HEK293 (cell line): Measurements from ENCODE around the gene MGMT.

Experiments
- CTCF ChIA-PET: fragments of 350-600 bp; formaldehyde crosslinking; extraction: SDS; loops from one replicate; lab custom pipeline; 2021; ENCODE audit warnings: antibody characterized with exemption; lab: Yijun Ruan, JAX
- POLR2A ChIA-PET: fragments of 300-600 bp; formaldehyde crosslinking; extraction: SDS; loops from one replicate; lab custom pipeline; 2020; ENCODE audit warnings: antibody characterized with exemption, inconsistent platforms; lab: Yijun Ruan, JAX
- H3K27ac ChIP-seq: fragments of 200-500 bp; sonication (Bioruptor generic); 2 replicates; pipeline ENCODE4 v1.5.1; 2014; ENCODE audit warnings: low read depth, low read length, control low read depth, inconsistent platforms; ENCODE audit errors: extremely low read depth
- H3K36me3 ChIP-seq, 2 experiments: fragments of 200-500 bp in 1 of 2; sonication (Bioruptor generic) in 1 of 2; 1 replicate in 1 of 2; 2 replicates in 1 of 2; pipeline ENCODE4 v1.5.1; 2014 to 2017; ENCODE audit warnings: inconsistent platforms in 2 of 2, low read length in 2 of 2; ENCODE audit not compliant: control insufficient read depth in 2 of 2, insufficient read depth in 1 of 2
- H3K4me1 ChIP-seq: fragments of 200-500 bp; sonication (Bioruptor generic); 2 replicates; pipeline ENCODE4 v1.5.1; 2014; ENCODE audit warnings: mild to moderate bottlenecking, low read length, inconsistent platforms; ENCODE audit not compliant: control insufficient read depth, insufficient read depth
- H3K4me3 ChIP-seq: 2 replicates; pipeline ENCODE4 v1.5.1; 2011; ENCODE audit warnings: low read depth, mild to moderate bottlenecking, control low read depth, low read length, moderate library complexity
- H3K9me3 ChIP-seq: fragments of 200-500 bp; sonication (Bioruptor generic); 2 replicates; pipeline ENCODE4 v1.5.1; 2014; ENCODE audit warnings: low read depth, low read length, inconsistent platforms; ENCODE audit not compliant: control insufficient read depth, insufficient read depth
- REPIN1 ChIP-seq: fragments of 450-650 bp; formaldehyde crosslinking; IDR thresholded peaks from 2 replicates; pipeline ENCODE4 v1.5.1; 2017; ENCODE audit warnings: missing biosample characterization, missing genetic modification characterization, low read depth
- SCRT2 ChIP-seq: fragments of 450-650 bp; formaldehyde crosslinking; IDR thresholded peaks from 2 replicates; pipeline ENCODE4 v1.5.1; 2016; ENCODE audit warnings: missing biosample characterization, missing genetic modification characterization
- ZBTB1 ChIP-seq: fragments of 450-650 bp; formaldehyde crosslinking; IDR thresholded peaks from 2 replicates; pipeline ENCODE4 v1.5.1; 2016; ENCODE audit warnings: missing biosample characterization, missing genetic modification characterization
- ZBTB21 ChIP-seq: fragments of 450-650 bp; formaldehyde crosslinking; IDR thresholded peaks from 2 replicates; pipeline ENCODE4 v1.5.1; 2017; ENCODE audit warnings: missing biosample characterization, missing genetic modification characterization
- ZNF133 ChIP-seq: fragments of 450-650 bp; formaldehyde crosslinking; IDR thresholded peaks from 2 replicates; pipeline ENCODE4 v1.5.1; 2016; ENCODE audit warnings: missing biosample characterization, missing genetic modification characterization
- ZNF155 ChIP-seq: fragments of 450-650 bp; formaldehyde crosslinking; IDR thresholded peaks from 2 replicates; pipeline ENCODE4 v1.5.1; 2016; ENCODE audit warnings: missing biosample characterization, missing genetic modification characterization
- ZNF2 ChIP-seq: fragments of 450-650 bp; formaldehyde crosslinking; IDR thresholded peaks from 2 replicates; pipeline ENCODE4 v1.5.1; 2016; ENCODE audit warnings: missing biosample characterization, missing genetic modification characterization
- ZNF214 ChIP-seq: fragments of 450-650 bp; formaldehyde crosslinking; IDR thresholded peaks from 2 replicates; pipeline ENCODE4 v1.5.1; 2017; ENCODE audit warnings: missing biosample characterization, mild to moderate bottlenecking, missing genetic modification characterization, borderline replicate concordance
- ZNF239 ChIP-seq: fragments of 450-650 bp; formaldehyde crosslinking; IDR thresholded peaks from 2 replicates; pipeline ENCODE4 v1.5.1; 2016; ENCODE audit warnings: missing biosample characterization, missing genetic modification characterization
- ZNF274 ChIP-seq, 2 experiments: fragments of 200-500 bp in 1 of 2; fragments of 450-650 bp in 1 of 2; sonication (Bioruptor generic) in 1 of 2; formaldehyde crosslinking in 1 of 2; IDR thresholded peaks; 2 replicates each; pipeline versions ENCODE4 v1.5.1 to v1.6.1; 2014 to 2016; ENCODE audit warnings: borderline replicate concordance in 1 of 2, inconsistent platforms in 1 of 2, low read length in 1 of 2, missing biosample characterization in 1 of 2, missing genetic modification characterization in 1 of 2
- ZNF423 ChIP-seq: fragments of 450-650 bp; formaldehyde crosslinking; IDR thresholded peaks from 2 replicates; pipeline ENCODE4 v1.5.1; 2016; ENCODE audit warnings: missing biosample characterization, missing genetic modification characterization
- ZNF548 ChIP-seq: fragments of 450-650 bp; formaldehyde crosslinking; IDR thresholded peaks from 2 replicates; pipeline ENCODE4 v1.5.1; 2016; ENCODE audit warnings: missing biosample characterization, missing genetic modification characterization
- ZNF600 ChIP-seq: fragments of 450-650 bp; formaldehyde crosslinking; IDR thresholded peaks from 2 replicates; pipeline ENCODE4 v1.5.1; 2016; ENCODE audit warnings: missing biosample characterization, missing genetic modification characterization
- ZNF660 ChIP-seq: fragments of 450-650 bp; IDR thresholded peaks from 2 replicates; pipeline ENCODE4 v1.5.1; 2018; ENCODE audit warnings: missing biosample characterization, mild to moderate bottlenecking, missing genetic modification characterization
- ZNF677 ChIP-seq: fragments of 450-650 bp; IDR thresholded peaks from 2 replicates; pipeline ENCODE4 v1.5.0; 2018; ENCODE audit warnings: missing biosample characterization, mild to moderate bottlenecking, missing genetic modification characterization, moderate library complexity
- TF ChIP-seq, protein P1 (sequence below): fragments of 450-650 bp; formaldehyde crosslinking; IDR thresholded peaks from 2 replicates; pipeline ENCODE4 v1.5.1; 2016; ENCODE audit warnings: missing biosample characterization, missing genetic modification characterization
- TF ChIP-seq, protein P2 (sequence below): fragments of 450-650 bp; formaldehyde crosslinking; IDR thresholded peaks from 2 replicates; pipeline ENCODE4 v1.5.1; 2016; ENCODE audit warnings: missing biosample characterization, missing genetic modification characterization, borderline replicate concordance
- TF ChIP-seq, protein P3 (sequence below): fragments of 450-650 bp; formaldehyde crosslinking; IDR thresholded peaks from 2 replicates; pipeline ENCODE4 v1.5.1; 2016; ENCODE audit warnings: missing biosample characterization, missing genetic modification characterization
- TF ChIP-seq, protein P4 (sequence below): fragments of 450-650 bp; formaldehyde crosslinking; IDR thresholded peaks from 2 replicates; pipeline ENCODE4 v1.5.1; 2016; ENCODE audit warnings: missing biosample characterization, missing genetic modification characterization
- TF ChIP-seq, protein P5 (sequence below): fragments of 450-650 bp; IDR thresholded peaks from 2 replicates; pipeline ENCODE4 v1.5.1; 2018; ENCODE audit warnings: missing biosample characterization, missing genetic modification characterization
- TF ChIP-seq, protein P6 (sequence below): fragments of 450-650 bp; formaldehyde crosslinking; IDR thresholded peaks from 2 replicates; pipeline ENCODE4 v1.5.1; 2017; ENCODE audit warnings: missing biosample characterization, missing genetic modification characterization

Gene MGMT

DNA sequence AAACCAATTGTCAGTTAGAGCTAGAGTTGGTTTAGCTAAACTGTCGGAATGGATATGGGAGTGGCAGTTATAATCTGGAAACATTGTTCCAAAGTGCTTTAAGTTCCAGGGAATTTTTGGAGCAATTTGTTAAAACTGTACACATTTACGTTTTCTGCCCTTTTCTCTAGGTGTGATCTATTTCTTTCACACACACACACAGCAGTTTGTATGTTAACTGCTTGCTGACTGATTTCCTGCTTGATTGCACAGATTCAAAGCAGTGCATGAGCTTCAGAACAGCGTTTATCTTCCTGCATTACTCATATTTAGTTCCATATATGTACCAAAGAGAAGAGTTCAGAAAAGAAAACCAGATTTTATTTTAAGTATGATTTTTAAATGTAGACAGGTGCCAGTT lies 57.9 kb downstream of the MGMT start:
- Histone ChIP-seq H3K36me3 (no peaks in the 10 kb centered on the region), H3K4me1 (peaks cover 3% of the 10 kb centered on the region; the same call in 1 of the 2 replicates), H3K4me3 (no peak overlapping the region), H3K27ac (no peak overlapping the region), H3K9me3 (no peaks in the 10 kb centered on the region)
- TF ChIP-seq ZNF239 (tag by site-specific recombination) (no peak), ZBTB1 (tag by site-specific recombination) (no peak), SCRT2 (no peak), ZNF214 (tag by site-specific recombination) (no peak), ZBTB21 (no peak), ZNF548 (tag by site-specific recombination) (no peak), ZNF155 (tag by site-specific recombination) (no peak), REPIN1 (no peak), ZNF677 (no peak), ZNF423 (no peak)
- TF ChIP-seq, protein P1, sequence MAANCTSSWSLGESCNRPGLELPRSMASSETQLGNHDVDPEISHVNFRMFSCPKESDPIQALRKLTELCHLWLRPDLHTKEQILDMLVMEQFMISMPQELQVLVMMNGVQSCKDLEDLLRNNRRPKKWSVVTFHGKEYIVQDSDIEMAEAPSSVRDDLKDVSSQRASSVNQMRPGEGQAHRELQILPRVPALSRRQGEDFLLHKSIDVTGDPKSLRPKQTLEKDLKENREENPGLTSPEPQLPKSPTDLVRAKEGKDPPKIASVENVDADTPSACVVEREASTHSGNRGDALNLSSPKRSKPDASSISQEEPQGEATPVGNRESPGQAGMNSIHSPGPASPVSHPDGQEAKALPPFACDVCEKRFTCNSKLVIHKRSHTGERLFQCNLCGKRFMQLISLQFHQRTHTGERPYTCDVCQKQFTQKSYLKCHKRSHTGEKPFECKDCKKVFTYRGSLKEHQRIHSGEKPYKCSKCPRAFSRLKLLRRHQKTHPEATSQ = no peak
- TF ChIP-seq, protein P2, sequence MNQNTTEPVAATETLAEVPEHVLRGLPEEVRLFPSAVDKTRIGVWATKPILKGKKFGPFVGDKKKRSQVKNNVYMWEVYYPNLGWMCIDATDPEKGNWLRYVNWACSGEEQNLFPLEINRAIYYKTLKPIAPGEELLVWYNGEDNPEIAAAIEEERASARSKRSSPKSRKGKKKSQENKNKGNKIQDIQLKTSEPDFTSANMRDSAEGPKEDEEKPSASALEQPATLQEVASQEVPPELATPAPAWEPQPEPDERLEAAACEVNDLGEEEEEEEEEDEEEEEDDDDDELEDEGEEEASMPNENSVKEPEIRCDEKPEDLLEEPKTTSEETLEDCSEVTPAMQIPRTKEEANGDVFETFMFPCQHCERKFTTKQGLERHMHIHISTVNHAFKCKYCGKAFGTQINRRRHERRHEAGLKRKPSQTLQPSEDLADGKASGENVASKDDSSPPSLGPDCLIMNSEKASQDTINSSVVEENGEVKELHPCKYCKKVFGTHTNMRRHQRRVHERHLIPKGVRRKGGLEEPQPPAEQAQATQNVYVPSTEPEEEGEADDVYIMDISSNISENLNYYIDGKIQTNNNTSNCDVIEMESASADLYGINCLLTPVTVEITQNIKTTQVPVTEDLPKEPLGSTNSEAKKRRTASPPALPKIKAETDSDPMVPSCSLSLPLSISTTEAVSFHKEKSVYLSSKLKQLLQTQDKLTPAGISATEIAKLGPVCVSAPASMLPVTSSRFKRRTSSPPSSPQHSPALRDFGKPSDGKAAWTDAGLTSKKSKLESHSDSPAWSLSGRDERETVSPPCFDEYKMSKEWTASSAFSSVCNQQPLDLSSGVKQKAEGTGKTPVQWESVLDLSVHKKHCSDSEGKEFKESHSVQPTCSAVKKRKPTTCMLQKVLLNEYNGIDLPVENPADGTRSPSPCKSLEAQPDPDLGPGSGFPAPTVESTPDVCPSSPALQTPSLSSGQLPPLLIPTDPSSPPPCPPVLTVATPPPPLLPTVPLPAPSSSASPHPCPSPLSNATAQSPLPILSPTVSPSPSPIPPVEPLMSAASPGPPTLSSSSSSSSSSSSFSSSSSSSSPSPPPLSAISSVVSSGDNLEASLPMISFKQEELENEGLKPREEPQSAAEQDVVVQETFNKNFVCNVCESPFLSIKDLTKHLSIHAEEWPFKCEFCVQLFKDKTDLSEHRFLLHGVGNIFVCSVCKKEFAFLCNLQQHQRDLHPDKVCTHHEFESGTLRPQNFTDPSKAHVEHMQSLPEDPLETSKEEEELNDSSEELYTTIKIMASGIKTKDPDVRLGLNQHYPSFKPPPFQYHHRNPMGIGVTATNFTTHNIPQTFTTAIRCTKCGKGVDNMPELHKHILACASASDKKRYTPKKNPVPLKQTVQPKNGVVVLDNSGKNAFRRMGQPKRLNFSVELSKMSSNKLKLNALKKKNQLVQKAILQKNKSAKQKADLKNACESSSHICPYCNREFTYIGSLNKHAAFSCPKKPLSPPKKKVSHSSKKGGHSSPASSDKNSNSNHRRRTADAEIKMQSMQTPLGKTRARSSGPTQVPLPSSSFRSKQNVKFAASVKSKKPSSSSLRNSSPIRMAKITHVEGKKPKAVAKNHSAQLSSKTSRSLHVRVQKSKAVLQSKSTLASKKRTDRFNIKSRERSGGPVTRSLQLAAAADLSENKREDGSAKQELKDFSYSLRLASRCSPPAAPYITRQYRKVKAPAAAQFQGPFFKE (tag by site-specific recombination) = no peak
- TF ChIP-seq, protein P3, sequence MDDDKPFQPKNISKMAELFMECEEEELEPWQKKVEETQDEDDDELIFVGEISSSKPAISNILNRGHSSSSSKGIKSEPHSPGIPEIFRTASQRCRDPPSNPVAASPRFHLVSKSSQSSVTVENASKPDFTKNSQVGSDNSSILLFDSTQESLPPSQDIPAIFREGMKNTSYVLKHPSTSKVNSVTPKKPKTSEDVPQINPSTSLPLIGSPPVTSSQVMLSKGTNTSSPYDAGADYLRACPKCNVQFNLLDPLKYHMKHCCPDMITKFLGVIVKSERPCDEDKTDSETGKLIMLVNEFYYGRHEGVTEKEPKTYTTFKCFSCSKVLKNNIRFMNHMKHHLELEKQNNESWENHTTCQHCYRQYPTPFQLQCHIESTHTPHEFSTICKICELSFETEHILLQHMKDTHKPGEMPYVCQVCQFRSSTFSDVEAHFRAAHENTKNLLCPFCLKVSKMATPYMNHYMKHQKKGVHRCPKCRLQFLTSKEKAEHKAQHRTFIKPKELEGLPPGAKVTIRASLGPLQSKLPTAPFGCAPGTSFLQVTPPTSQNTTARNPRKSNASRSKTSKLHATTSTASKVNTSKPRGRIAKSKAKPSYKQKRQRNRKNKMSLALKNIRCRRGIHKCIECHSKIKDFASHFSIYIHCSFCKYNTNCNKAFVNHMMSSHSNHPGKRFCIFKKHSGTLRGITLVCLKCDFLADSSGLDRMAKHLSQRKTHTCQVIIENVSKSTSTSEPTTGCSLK = no peak
- CTCF ChIA-PET = no interaction called here
- POLR2A ChIA-PET = interaction anchor here (0.6 kb wide), 2 partner anchors 292 to 399 kb away, joined by 3 to 4 read pairs; no protein-coding TSS in a partner anchor

DNA sequence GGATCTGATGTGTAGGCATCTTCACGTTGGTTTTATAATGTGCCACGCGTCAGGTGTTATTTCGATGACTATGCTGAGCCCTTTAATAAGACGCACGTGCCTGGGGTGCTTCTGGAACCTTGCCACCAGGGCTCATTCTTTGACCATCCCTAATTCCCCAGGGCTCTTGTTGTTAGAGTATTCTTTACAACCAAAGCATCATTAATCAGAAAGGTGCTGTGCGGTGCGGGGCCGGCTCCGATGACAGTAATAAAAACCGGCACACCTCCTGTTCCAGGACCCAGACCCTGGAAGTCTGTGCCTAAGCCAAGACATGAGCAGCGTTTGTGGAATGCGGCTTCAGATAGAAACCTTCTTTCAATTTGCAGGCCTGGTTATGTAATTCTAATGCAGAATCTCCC lies 58.4 kb downstream of the MGMT start:
- Histone ChIP-seq H3K4me3 (no peak overlapping the region), H3K36me3 (no peaks in the 10 kb centered on the region), H3K27ac (no peak overlapping the region), H3K4me1 (peaks cover 3% of the 10 kb centered on the region; the same call in 1 of the 2 replicates), H3K9me3 (no peaks in the 10 kb centered on the region)
- CTCF ChIA-PET = interaction anchor here (0.6 kb wide), 1 partner anchor 16 kb away, joined by 3 read pairs; no protein-coding TSS in a partner anchor
- POLR2A ChIA-PET = interaction anchor here (0.6 kb wide), 1 partner anchor 399 kb away, joined by 3 read pairs; no protein-coding TSS in a partner anchor
- no peak for TF ChIP-seq ZNF239 (tag by site-specific recombination)
- TF ChIP-seq, protein P4, sequence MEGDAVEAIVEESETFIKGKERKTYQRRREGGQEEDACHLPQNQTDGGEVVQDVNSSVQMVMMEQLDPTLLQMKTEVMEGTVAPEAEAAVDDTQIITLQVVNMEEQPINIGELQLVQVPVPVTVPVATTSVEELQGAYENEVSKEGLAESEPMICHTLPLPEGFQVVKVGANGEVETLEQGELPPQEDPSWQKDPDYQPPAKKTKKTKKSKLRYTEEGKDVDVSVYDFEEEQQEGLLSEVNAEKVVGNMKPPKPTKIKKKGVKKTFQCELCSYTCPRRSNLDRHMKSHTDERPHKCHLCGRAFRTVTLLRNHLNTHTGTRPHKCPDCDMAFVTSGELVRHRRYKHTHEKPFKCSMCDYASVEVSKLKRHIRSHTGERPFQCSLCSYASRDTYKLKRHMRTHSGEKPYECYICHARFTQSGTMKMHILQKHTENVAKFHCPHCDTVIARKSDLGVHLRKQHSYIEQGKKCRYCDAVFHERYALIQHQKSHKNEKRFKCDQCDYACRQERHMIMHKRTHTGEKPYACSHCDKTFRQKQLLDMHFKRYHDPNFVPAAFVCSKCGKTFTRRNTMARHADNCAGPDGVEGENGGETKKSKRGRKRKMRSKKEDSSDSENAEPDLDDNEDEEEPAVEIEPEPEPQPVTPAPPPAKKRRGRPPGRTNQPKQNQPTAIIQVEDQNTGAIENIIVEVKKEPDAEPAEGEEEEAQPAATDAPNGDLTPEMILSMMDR (tag by site-specific recombination) = no peak
- peak; percentile 70 for TF ChIP-seq ZNF2 (tag by site-specific recombination)
- TF ChIP-seq, protein P5, sequence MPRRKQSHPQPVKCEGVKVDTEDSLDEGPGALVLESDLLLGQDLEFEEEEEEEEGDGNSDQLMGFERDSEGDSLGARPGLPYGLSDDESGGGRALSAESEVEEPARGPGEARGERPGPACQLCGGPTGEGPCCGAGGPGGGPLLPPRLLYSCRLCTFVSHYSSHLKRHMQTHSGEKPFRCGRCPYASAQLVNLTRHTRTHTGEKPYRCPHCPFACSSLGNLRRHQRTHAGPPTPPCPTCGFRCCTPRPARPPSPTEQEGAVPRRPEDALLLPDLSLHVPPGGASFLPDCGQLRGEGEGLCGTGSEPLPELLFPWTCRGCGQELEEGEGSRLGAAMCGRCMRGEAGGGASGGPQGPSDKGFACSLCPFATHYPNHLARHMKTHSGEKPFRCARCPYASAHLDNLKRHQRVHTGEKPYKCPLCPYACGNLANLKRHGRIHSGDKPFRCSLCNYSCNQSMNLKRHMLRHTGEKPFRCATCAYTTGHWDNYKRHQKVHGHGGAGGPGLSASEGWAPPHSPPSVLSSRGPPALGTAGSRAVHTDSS (tag by site-specific recombination) = peak; percentile 56; the same call in 1 of the 2 replicates
- no peak for TF ChIP-seq ZNF660 (tag by site-specific recombination)
- TF ChIP-seq ZNF133 (tag by site-specific recombination) = no peak
- TF ChIP-seq ZNF274 (IDR thresholded peaks at IDR 0.05; ENCODE audit: low read length) = no peak
- TF ChIP-seq ZNF274 (tag by site-specific recombination; IDR thresholded peaks at IDR 0.05; ENCODE audit: borderline replicate concordance) = no peak
- TF ChIP-seq ZNF600 = peak; percentile 76
- TF ChIP-seq, protein P6, sequence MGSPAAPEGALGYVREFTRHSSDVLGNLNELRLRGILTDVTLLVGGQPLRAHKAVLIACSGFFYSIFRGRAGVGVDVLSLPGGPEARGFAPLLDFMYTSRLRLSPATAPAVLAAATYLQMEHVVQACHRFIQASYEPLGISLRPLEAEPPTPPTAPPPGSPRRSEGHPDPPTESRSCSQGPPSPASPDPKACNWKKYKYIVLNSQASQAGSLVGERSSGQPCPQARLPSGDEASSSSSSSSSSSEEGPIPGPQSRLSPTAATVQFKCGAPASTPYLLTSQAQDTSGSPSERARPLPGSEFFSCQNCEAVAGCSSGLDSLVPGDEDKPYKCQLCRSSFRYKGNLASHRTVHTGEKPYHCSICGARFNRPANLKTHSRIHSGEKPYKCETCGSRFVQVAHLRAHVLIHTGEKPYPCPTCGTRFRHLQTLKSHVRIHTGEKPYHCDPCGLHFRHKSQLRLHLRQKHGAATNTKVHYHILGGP (tag by site-specific recombination) = peak; percentile 35; the same call in 1 of the 2 replicates
